GM20431 (cell line): ENCODE data around the gene EIF3D.

Experiments
- in situ Hi-C: fragments of 300-500 bp; cut with MseI, MboI; formaldehyde crosslinking; loops from one replicate; pipeline ENCODE4 v1.15.0; 2020; ENCODE audit warnings: low sequenced_read_pairs; ENCODE audit not compliant: unreplicated experiment

EIF3D gene

DNA sequence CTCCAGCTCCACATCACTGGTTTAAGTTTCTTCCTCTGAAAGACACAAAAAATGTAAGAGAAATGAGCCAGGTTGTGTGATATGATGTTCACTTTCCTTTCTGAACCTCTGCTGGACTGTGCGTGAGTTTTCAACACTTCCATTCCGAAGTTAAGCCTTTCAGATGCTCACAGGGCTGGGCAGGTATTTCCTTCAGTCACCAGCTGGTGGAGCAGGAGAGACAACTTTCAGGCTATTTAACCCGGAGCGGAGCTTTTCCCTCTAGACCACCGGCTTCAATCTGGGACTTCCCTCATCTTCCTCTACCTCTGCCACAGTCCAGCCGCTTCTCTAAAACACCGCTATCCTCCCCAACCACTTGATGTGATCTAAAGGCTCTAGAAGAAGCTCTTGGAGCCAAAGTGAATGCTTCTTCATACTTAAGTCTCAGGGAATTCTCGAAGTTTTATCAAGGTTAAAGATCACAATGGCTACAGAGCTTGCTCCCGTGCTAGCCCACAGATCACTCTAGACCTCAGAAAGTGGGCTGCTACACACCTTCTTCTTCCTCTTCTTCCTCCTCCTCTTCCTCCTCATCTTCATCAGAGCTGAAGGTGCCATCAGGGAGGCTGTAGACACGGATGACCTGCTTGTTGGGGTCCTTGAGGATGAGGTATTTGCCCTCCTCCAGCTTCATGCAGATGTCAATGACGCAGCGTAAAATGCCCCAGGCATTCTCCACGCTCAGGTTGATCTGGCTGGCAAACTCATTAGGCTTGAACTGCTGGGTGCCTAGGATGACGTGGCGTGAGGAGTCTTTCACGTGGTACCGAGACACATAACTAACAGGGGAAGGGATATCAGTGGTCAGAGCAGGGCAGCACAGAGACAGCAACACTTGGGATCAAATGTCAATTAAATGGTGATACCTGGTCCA, 17.7 kb downstream of the EIF3D start:
- in situ Hi-C loops, result no loop called here

- in situ Hi-C loops, result no loop called here
Observed at GRCh38 chr22:36510384-36510783, 18.6 kb downstream of the EIF3D start.

GRCh38 chr22:36507518-36508010, 21.4 kb downstream of the EIF3D start:
- in situ Hi-C loops, result no loop called here

DNA sequence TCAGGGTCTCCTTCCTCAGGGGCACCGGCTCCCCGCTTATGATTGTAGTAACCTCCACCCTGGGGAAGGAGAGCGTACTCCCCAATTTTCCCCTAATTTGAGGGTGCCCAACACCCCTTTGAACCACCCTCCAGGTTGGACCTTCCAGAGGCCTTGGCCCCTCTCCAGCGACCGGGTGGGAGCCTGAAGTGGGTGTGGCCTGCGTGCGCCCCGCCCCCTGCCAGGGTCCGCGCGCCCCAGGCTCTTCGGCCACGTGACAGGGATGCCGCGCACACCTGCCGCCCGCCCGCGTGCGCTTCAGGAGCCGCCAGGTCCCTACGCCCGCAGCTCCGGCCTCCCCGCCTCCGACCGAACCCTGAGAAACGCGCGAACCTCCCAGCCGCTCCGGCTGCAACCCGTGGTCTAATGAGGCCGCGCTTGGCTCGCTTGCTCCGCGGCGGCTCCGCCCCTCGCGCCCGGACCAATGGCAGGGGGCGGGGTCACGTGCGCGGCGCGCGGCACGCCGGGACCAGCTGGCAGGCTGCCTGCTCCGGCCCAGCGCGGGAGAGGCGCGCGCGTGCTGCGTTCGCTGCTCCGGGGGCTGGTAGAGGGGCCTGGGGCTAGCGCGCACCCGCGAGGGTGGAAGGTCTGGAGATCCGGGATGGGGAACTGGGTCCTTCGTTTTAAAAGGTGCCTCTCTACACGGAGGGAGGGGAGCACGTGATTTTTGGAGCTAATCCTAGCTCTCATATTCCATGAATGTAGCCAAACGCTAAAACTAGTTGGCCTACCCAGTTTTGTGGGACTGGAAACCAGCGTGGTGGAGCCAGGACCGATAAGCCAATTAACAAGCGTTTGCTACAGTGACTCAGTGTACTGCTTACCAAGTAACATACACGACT, 22.1 kb downstream of the EIF3D start, which contains the start of gene FOXRED2:
Gene FOXRED2, minus strand, starts transcription at position 404 of the 881 bp plus-strand sequence. CDS start 618 bp downstream, outside the sequence.
- in situ Hi-C loops, result no loop called here

GRCh38 chr22:36505998-36506635, 22.8 kb downstream of the EIF3D start:
- in situ Hi-C loops, result no loop called here

- in situ Hi-C loops, result no loop called here
Observed at GRCh38 chr22:36497910-36498665, 30.9 kb downstream of the EIF3D start.

- in situ Hi-C loops, result no loop called here
Observed at GRCh38 chr22:36493690-36494110, 35.3 kb downstream of the EIF3D start.

- in situ Hi-C loops, result no loop called here
Observed at GRCh38 chr22:36492109-36492508, 36.9 kb downstream of the EIF3D start.

- in situ Hi-C loops, result no loop called here
Observed at GRCh38 chr22:36491155-36491554, 37.8 kb downstream of the EIF3D start.

DNA sequence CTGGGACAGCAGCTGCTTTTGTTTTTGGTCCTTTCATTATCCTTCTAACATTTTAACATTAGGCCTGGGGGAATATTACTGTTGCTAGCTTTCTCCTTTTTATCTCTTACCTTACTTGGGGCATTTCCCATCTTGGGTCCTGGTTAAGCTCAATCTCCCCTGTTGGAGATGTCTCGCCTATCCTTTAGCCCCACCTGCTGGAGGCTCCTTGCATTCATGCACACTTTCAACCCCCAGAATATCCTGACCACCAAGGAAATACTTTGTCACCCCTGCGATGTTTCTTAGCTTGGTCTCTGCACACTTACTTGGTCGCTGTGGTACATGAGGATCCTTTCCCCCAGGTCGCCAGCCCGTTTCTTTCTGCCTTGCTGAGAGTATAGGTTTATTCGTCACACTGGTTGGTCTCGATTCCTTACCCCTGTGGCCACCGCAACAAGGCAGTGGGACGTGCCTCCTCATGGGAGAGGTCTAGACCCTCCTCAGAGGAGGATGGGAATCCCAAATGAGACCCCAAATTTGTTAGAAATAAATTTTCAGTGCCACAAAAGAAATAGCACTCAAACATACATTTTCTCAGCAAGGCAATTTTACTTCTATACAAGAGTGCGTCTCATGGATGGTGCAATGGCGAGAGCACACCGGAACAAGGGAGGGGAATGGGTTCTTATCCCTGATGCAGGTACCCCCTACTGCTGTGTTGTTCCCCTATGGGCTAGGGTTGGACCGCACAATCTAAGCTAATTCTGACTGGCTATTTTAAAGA, 42.2 kb downstream of the EIF3D start:
- in situ Hi-C loops, result no loop called here

DNA sequence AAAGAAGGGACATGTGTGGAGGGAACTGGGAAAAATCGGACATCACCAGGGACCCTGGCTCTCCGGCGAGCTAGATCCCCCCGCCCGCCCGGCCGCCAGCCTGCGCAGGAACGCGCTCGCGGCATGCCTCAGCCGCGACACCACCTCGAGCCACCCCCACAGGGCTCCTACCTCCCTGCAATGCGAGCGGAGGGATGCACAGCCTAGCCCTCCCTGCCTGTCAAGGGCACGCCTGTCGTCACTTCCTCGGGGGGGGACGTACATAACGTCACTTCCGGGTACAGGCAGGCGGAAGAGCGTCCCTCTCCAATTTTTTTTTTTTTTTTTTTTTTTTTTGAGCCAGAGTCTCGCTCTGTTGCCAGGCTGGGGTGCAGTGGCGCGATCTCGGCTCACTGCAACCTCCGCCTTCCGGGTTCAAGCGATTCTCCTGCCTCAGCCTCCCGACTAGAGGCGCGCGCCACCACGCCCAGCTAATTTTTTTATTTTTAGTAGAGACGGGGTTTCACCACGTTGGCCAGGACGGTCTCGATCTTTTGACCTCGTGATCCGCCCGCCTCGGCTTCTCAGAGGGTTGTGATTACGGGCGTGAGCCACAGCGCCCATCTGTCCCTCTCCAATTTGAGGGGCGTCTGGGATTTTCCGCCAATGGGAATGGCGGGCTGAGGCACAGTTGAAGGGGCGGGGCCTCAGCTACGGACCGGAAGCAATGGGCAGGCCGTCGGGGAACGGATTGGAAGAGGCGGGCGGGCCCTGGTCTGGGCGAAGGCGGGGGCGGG, 47.4 kb downstream of the EIF3D start, which contains the start of gene TXN2:
Gene TXN2, minus strand, starts transcription at position 248 of the 776 bp plus-strand sequence. CDS start 803 bp downstream, outside the sequence.
- in situ Hi-C loops, result no loop called here

DNA sequence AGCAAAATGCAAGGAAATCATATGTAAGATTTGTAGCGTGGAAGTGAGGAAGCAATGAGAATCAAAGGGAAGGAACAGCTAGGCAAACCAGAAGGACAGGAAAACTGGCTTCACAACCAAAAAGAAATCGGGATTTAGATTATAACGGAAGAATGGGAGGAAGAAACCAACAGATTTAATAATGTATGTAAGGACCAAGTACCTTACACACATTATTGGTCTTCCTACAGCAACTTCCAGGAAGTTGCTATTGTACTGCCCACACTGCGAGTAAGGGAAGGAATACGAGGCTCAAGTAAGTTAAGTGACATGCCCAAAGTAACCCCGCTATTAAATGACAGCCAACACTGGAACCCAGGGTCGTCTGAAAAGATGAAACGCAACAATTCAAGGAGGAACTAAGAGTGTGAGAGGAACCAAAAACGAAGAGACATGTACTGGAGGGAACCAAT, 48.0 kb downstream of the EIF3D start:
- in situ Hi-C loops, result no loop called here

DNA sequence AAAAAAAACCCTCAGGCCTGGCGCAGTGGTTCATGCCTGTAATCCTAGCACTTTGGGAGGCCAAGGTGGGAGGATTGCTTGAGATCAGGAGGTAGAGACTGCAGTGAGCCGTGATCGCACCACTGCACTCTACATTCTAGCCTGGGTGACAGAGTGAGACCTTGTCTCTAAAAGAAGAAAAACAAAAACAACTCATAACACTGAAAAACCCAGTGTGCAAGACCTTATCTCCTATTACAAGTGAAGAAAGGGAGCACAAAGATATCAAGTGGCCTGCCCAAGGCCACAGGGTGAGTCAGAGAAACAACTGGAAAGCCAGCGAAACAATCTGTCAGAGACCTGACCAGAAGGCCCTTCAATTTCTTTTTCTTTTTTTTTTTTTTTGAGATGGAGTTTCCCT, 50.0 kb downstream of the EIF3D start:
- in situ Hi-C loops, result no loop called here

DNA sequence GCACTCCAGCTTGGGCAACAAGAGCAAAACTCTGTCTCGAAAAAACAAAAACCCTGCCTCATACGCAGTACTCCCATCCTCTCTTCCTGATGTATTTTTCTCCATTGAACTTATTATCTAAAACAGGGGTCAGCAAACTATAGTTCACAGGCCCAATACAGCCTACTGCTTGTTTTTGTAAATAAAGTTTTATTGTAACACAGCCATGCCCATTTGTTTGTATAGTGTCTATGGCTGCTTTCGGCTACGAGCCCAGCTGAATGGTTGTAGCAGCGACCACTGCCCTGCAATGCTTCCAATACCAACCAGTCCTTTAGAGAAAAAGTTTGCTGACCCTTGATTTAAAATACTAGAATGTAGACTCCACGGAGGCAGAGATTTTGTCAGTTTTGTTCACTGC, 53.6 kb downstream of the EIF3D start:
- in situ Hi-C loops, result no loop called here

DNA sequence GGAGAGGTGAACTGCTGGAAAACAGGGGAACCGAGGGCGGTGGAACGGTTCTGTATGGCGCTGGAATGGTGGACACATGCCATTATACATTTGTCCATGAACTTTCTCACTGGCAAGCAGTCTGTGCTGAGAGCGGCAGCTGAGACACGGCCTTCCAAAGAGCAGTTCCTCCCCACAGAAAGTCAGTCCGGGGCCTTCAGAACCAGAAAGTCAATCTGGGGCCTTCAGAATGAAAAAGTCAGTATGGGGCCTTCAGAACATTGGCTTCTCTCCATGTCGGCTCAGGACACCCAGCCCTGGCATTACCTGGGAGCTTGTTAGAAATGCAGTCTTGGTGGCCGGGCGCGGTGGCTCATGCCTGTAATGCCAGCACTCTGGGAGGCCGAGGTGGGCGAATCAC, 56.3 kb downstream of the EIF3D start:
- in situ Hi-C loops, result no loop called here

GRCh38 chr22:36471341-36471821, 57.6 kb downstream of the EIF3D start:
- in situ Hi-C loops, result no loop called here

GRCh38 chr22:36470994-36471331, 58.0 kb downstream of the EIF3D start:
- in situ Hi-C loops, result no loop called here
